IMR-90 (cell line): Measurements from ENCODE around the gene NR4A3. TPM values are rescaled to one million over a fixed set of nuclear protein-coding genes. Genes with fewer than 3 reads are reported as not detected.

ENCODE experiments used
- ATAC-seq: fragments of 200-7000 bp; cut with Tn5 transposase; 2 replicates; pipeline ENCODE4 v1.9.1; 2020; ENCODE audit warnings: low read depth, mild to moderate bottlenecking, moderate library complexity
- BruUV-seq: library from RNA; stranded (reverse); fragments of 400-500 nt; replicated peaks from 2 replicates; lab custom pipeline; 2021; lab: Mats Ljungman, UMichigan
- CTCF ChIA-PET: fragments of 300-600 bp; formaldehyde crosslinking; extraction: SDS; loops from one replicate; lab custom pipeline; 2021; ENCODE audit warnings: antibody characterized with exemption; lab: Yijun Ruan, JAX
- POLR2A ChIA-PET: fragments of 300-600 bp; sonication (Branson Sonifier 250); formaldehyde crosslinking; loops from one replicate; lab custom pipeline; 2022; ENCODE audit warnings: antibody characterized with exemption; ENCODE audit not compliant: unreplicated experiment; lab: Charles Lee
- DNase-seq: peaks from one replicate; pipeline ENCODE4 v3.0.0; 2013
- H2AFZ ChIP-seq: replicated peaks from 2 replicates; pipeline ENCODE3; 2013; ENCODE audit warnings: low read length, mild to moderate bottlenecking; ENCODE audit not compliant: poor library complexity
- H2AK5ac ChIP-seq: 2 replicates; pipeline ENCODE4 v1.6.1; 2013; ENCODE audit warnings: low read depth, low read length, inconsistent platforms
- H2AK9ac ChIP-seq: replicated peaks from 2 replicates; pipeline ENCODE3; 2013; ENCODE audit warnings: mild to moderate bottlenecking, low read depth, low read length, moderate library complexity; ENCODE audit not compliant: poor library complexity
- H2BK120ac ChIP-seq: 2 replicates; pipeline ENCODE4 v1.6.1; 2013; ENCODE audit warnings: low read depth, low read length, inconsistent platforms
- H2BK15ac ChIP-seq: 3 replicates; pipeline ENCODE4 v1.6.1; 2013; ENCODE audit warnings: low read depth, low read length, inconsistent platforms
- H2BK20ac ChIP-seq: 2 replicates; pipeline ENCODE4 v1.6.1; 2013; ENCODE audit warnings: low read depth, mild to moderate bottlenecking, inconsistent platforms, low read length, moderate library complexity
- H2BK5ac ChIP-seq: 2 replicates; pipeline ENCODE4 v1.6.1; 2013; ENCODE audit warnings: mild to moderate bottlenecking, low read depth, low read length, inconsistent platforms; ENCODE audit not compliant: poor library complexity, severe bottlenecking
- H3K14ac ChIP-seq: replicated peaks from 2 replicates; pipeline ENCODE4 v1.6.1; 2013; ENCODE audit warnings: low read depth, low read length, inconsistent platforms
- H3K18ac ChIP-seq: 2 replicates; pipeline ENCODE4 v1.6.1; 2013; ENCODE audit warnings: low read depth, low read length, control low read depth
- H3K23ac ChIP-seq: 2 replicates; pipeline ENCODE4 v1.6.1; 2013; ENCODE audit warnings: low read depth, low read length, inconsistent platforms
- H3K27ac ChIP-seq: 2 replicates; pipeline ENCODE4 v1.5.1; 2013; ENCODE audit warnings: mild to moderate bottlenecking, control low read depth, low read length; ENCODE audit not compliant: insufficient read depth
- H3K27me3 ChIP-seq: 2 replicates; pipeline ENCODE4 v1.6.1; 2013; ENCODE audit warnings: low read length; ENCODE audit not compliant: control insufficient read depth, insufficient read depth
- H3K36me3 ChIP-seq: 2 replicates; pipeline ENCODE4 v1.6.1; 2013; ENCODE audit warnings: low read length, mixed read lengths; ENCODE audit not compliant: control insufficient read depth, insufficient read depth
- H3K4ac ChIP-seq: 2 replicates; pipeline ENCODE4 v1.6.1; 2013; ENCODE audit warnings: low read depth, low read length, inconsistent platforms
- H3K4me1 ChIP-seq: 2 replicates; pipeline ENCODE4 v1.6.1; 2013; ENCODE audit warnings: low read length, mixed read lengths; ENCODE audit not compliant: control insufficient read depth, insufficient read depth
- H3K4me2 ChIP-seq: 2 replicates; pipeline ENCODE4 v1.6.1; 2013; ENCODE audit warnings: low read depth, mild to moderate bottlenecking, control low read depth, low read length, moderate library complexity
- H3K4me3 ChIP-seq: 2 replicates; pipeline ENCODE4 v1.5.1; 2013; ENCODE audit warnings: low read depth, mild to moderate bottlenecking, control low read depth, low read length, moderate library complexity; ENCODE audit not compliant: insufficient read depth
- H3K56ac ChIP-seq: 2 replicates; pipeline ENCODE4 v1.6.1; 2013; ENCODE audit warnings: low read length, inconsistent platforms; ENCODE audit not compliant: insufficient read depth; ENCODE audit errors: extremely low read depth
- H3K79me1 ChIP-seq, 2 experiments: 2 replicates each; pipeline ENCODE4 v1.6.1; 2013; ENCODE audit warnings: low read length in 2 of 2, inconsistent platforms in 1 of 2, low read depth in 1 of 2
- H3K9ac ChIP-seq: 2 replicates; pipeline ENCODE4 v1.6.1; 2013; ENCODE audit warnings: low read depth, low read length, control low read depth
- H3K9me1 ChIP-seq: 2 replicates; pipeline ENCODE4 v1.6.1; 2013; ENCODE audit warnings: low read length, inconsistent platforms; ENCODE audit not compliant: insufficient read depth
- H3K9me3 ChIP-seq: 2 replicates; pipeline ENCODE4 v1.6.1; 2013; ENCODE audit warnings: low read length; ENCODE audit not compliant: control insufficient read depth, insufficient read depth
- H4K20me1 ChIP-seq: 2 replicates; pipeline ENCODE4 v1.6.1; 2013; ENCODE audit warnings: low read length, inconsistent platforms; ENCODE audit not compliant: insufficient read depth
- H4K5ac ChIP-seq: 2 replicates; pipeline ENCODE4 v1.6.1; 2013; ENCODE audit warnings: mild to moderate bottlenecking, low read depth, low read length, control low read depth
- H4K8ac ChIP-seq, 2 experiments: 2 replicates each; pipeline ENCODE4 v1.6.1; 2013; ENCODE audit warnings: low read depth in 2 of 2, low read length in 2 of 2, control low read depth in 1 of 2, inconsistent platforms in 1 of 2
- H4K91ac ChIP-seq: 2 replicates; pipeline ENCODE4 v1.6.1; 2013; ENCODE audit warnings: low read depth, low read length, inconsistent platforms; ENCODE audit not compliant: insufficient read depth
- CHD1 ChIP-seq: IDR thresholded peaks from 2 replicates; pipeline ENCODE4 v1.6.1; 2012; ENCODE audit warnings: low read depth, low read length, improper control_type of control experiment
- MAFK ChIP-seq: IDR thresholded peaks from 2 replicates; pipeline ENCODE4 v1.6.1; 2012; ENCODE audit warnings: low read depth, low read length, improper control_type of control experiment
- MAZ ChIP-seq: IDR thresholded peaks from 2 replicates; pipeline ENCODE4 v1.6.1; 2012; ENCODE audit warnings: low read depth, mild to moderate bottlenecking, low read length, improper control_type of control experiment, moderate library complexity, borderline replicate concordance
- POLR2A ChIP-seq: IDR thresholded peaks from 2 replicates; pipeline ENCODE4 v1.6.1; 2012; ENCODE audit warnings: mild to moderate bottlenecking, low read depth, low read length
- RCOR1 ChIP-seq: IDR thresholded peaks from 2 replicates; pipeline ENCODE4 v1.6.1; 2012; ENCODE audit warnings: mild to moderate bottlenecking, low read length, improper control_type of control experiment; ENCODE audit not compliant: insufficient replicate concordance
- RFX5 ChIP-seq: IDR thresholded peaks from 2 replicates; pipeline ENCODE4 v1.8.0; 2012; ENCODE audit warnings: low read depth, mild to moderate bottlenecking, low read length, moderate library complexity
- SMC3 ChIP-seq: fragments of 150-350 bp; IDR thresholded peaks from 2 replicates; pipeline ENCODE4 v1.6.1; 2016; ENCODE audit warnings: low read depth, mild to moderate bottlenecking, antibody characterized with exemption, low read length, moderate library complexity
- WGBS, 2 experiments: methylation state at CpG; one replicate each; pipeline versions ENCODE4 v1.1.5 to v1.1.7; 2013; ENCODE audit warnings: missing lambda C conversion rate in 2 of 2; ENCODE audit not compliant: insufficient read length in 1 of 2; ENCODE audit errors: extremely low coverage in 2 of 2; 5-methylcytosine and 5-hydroxymethylcytosine counted together
- dilution Hi-C: fragments of 300-500 bp; cut with HindIII; formaldehyde crosslinking; loops from one replicate; pipeline ENCODE4 v1.14.3; 2018; ENCODE audit warnings: low sequenced_read_pairs; ENCODE audit not compliant: unreplicated experiment
- in situ Hi-C: fragments of 300-500 bp; cut with MboI; formaldehyde crosslinking; loops from 3 replicates; pipeline ENCODE4 v1.14.3; 2019; ENCODE audit warnings: low sequenced_read_pairs, inconsistent platforms, mixed read lengths
- intact Hi-C: fragments of 100-400 bp; cut with micrococcal nuclease; formaldehyde crosslinking; loops from 2 replicates; pipeline ENCODE4 v1.10.0; 2022
- polyA plus RNA-seq, 3 experiments: library from polyadenylated mRNA; depleted of rRNA; stranded (reverse); fragments of >200 nt; gene quantifications; 2 replicates each; pipeline ENCODE4 v1.2.3, GENCODE V29; 2012; ENCODE audit warnings: low replicate concordance in 1 of 3
- total RNA-seq: library from RNA; depleted of rRNA; stranded (reverse); fragments of >200 nt; gene quantifications from 2 replicates; pipeline ENCODE4 v1.2.3, GENCODE V29; 2012
- TF ChIP-seq, protein P1 (sequence below): fragments of 150-350 bp; IDR thresholded peaks from 2 replicates; pipeline ENCODE4 v1.6.1; 2017; ENCODE audit warnings: mild to moderate bottlenecking, antibody characterized with exemption, low read length, low read depth

Gene NR4A3
- total and polyA plus RNA-seq, 2 of the 4 experiments (the other 2 are of a cell fraction), result 0.27 to 0.54 TPM

GRCh38 chr9:99801775-99802174 is 19.9 kb upstream of the NR4A3 start:
- CTCF ChIA-PET, result no interaction called here
- H3K4me2 ChIP-seq, result no peak overlapping the region
- no peak overlapping the region for H3K4ac ChIP-seq
- intact Hi-C loops, result no loop called here
- no peak overlapping the region for H3K18ac ChIP-seq
- H3K27me3 ChIP-seq, result no peaks in the 10 kb centered on the region
- no peak overlapping the region for H2BK20ac ChIP-seq
- H4K8ac ChIP-seq, result no peak overlapping the region
- H4K5ac ChIP-seq, result no peak overlapping the region
- no TSS peak for BruUV-seq
- dilution Hi-C loops, result no loop called here
- POLR2A ChIA-PET, result no interaction called here
- no peak overlapping the region for H2AK9ac ChIP-seq
- in situ Hi-C loops, result loop anchor here (10.0 to 25.0 kb wide), 3 partner anchors 411 to 617 kb away; no protein-coding TSS in a partner anchor
- no peak overlapping the region for H3K56ac ChIP-seq
- H2BK120ac ChIP-seq, result no peak overlapping the region
- no peak overlapping the region for H3K14ac ChIP-seq
- ATAC-seq (no peak), DNase-seq (no peak)
- H4K20me1 ChIP-seq, result no peaks in the 10 kb centered on the region; the same call in 1 of the 2 replicates
- no peaks in the 10 kb centered on the region for H3K9me3 ChIP-seq
- no peak overlapping the region for H2AFZ ChIP-seq
- H2BK15ac ChIP-seq, result no peak overlapping the region
- no peaks in the 10 kb centered on the region for H3K9me1 ChIP-seq
- no peak overlapping the region for H3K4me3 ChIP-seq
- WGBS, 2 experiments, result no CpG with 5 or more reads among the region's 3 CpGs
- H3K27ac ChIP-seq, result no peak overlapping the region
- no peaks in the 10 kb centered on the region for H3K4me1 ChIP-seq
- no peaks in the 10 kb centered on the region for H3K36me3 ChIP-seq
- H2AK5ac ChIP-seq, result no peak overlapping the region
- no peak overlapping the region for H3K9ac ChIP-seq
- H2BK5ac ChIP-seq, result no peak overlapping the region
- TF ChIP-seq MAZ (no peak), CHD1 (no peak), SMC3 (no peak), POLR2A (no peak), MAFK (no peak), RCOR1 (no peak), RFX5 (no peak)
- TF ChIP-seq, protein P1, sequence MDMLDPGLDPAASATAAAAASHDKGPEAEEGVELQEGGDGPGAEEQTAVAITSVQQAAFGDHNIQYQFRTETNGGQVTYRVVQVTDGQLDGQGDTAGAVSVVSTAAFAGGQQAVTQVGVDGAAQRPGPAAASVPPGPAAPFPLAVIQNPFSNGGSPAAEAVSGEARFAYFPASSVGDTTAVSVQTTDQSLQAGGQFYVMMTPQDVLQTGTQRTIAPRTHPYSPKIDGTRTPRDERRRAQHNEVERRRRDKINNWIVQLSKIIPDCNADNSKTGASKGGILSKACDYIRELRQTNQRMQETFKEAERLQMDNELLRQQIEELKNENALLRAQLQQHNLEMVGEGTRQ, result no peak
- H4K91ac ChIP-seq, result no peak overlapping the region
- H3K23ac ChIP-seq, result no peak overlapping the region
- peaks cover 2 to 14% of the 10 kb centered on the region in 2 experiments; a peak in 3 of 4 replicates for H3K79me1 ChIP-seq
